Measurements from ENCODE around the gene ITGA6. TPM values are rescaled to one million over a fixed set of nuclear protein-coding genes. Genes with fewer than 3 reads are reported as not detected.
A peak's percentile ranks its signal among the peaks of the same experiment; 100 is the strongest.

ITGA6 gene
- total RNA-seq, 2 experiments from 2014 or later = 46.7 to 47.2 TPM

- POLR2A ChIA-PET = no interaction called here
- no peak overlapping the region for H3K27ac Mint-ChIP-seq
- peak; percentile 45 for DNase-seq
- CTCF ChIA-PET = interaction anchor here (1.4 kb wide), 1 partner anchor 24 kb away, joined by 7 read pairs; no protein-coding TSS in a partner anchor
- peaks cover 4% of the 10 kb centered on the region for H3K9me3 Mint-ChIP-seq
- H3K4me3 Mint-ChIP-seq = no peak overlapping the region
- peaks cover 26% of the 10 kb centered on the region for H3K36me3 Mint-ChIP-seq (ENCODE audit: low read depth)
- H3K27me3 Mint-ChIP-seq = peaks cover 5% of the 10 kb centered on the region
- peaks cover 23% of the 10 kb centered on the region for H3K4me1 Mint-ChIP-seq
These were observed 10.3 kb downstream of the ITGA6 start for GRCh38 chr2:172437419-172438341.

DNA sequence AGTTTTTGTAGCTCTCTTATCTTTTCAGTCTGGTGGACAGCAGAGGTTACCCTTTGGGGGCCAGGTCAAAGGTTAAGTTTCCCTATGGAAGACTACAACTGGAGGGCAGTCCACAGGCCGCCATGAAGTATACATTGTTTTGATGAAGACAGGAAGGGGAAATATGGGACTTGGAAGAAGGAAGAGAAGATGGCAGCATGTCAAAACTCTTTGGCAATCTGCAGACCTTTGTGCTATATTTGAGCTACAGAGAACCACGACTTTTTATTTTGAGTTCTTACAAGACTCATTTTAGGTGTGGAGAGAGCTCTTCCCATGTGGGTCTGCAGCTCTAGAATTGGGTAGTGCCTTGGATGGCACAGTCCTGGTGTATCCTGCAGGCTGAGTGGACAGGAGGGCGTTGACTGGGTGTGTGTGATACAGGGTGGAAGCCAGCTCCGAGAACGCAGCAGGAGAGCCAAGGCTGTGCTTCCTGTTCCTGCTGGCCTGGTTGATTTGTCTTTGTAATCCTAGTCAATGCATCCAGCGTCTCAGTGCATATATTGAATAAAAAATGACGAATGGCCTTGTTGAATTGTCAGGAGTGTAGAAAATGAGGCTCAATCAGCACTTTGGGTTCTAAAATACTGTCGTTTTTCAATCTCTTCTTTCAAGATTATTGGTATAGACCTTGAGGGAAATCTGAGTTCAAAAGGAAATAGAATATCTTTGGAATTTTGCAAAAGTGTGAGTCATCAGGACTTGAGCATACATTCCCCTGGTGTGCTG is 11.5 kb downstream of the ITGA6 start:
- peaks cover 3% of the 10 kb centered on the region for H3K27me3 Mint-ChIP-seq
- H3K36me3 Mint-ChIP-seq (ENCODE audit: low read depth) = peaks cover 27% of the 10 kb centered on the region
- H3K9me3 Mint-ChIP-seq = peaks cover 4% of the 10 kb centered on the region
- no peak for DNase-seq
- peak overlapping the region; percentile 44 for H3K27ac Mint-ChIP-seq
- POLR2A ChIA-PET = no interaction called here
- H3K4me1 Mint-ChIP-seq = peaks cover 32% of the 10 kb centered on the region
- CTCF ChIA-PET = interaction anchor here (1.4 kb wide), 1 partner anchor 23 kb away, joined by 7 read pairs; no protein-coding TSS in a partner anchor
- peak overlapping the region; percentile 40 for H3K4me3 Mint-ChIP-seq

DNA sequence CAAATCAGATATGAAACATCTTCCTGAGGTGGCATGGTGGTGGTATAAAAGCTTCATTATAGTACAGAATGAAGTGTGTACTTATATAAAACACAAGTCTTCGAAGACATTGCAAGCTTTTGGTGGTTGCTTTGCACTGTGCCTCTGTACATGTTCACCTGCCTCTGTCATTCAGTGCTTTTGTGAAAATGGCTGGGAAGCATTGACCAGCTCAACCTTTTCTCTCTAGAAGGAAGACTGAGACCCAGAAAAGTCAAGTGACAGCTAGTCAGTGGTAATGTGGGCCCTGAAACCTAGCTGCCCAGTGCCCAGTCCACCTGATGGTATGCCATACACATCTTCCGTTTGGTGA is 12.1 kb downstream of the ITGA6 start:
- Mint-ChIP-seq H3K27me3 (peaks cover 3% of the 10 kb centered on the region), H3K4me1 (peaks cover 32% of the 10 kb centered on the region), H3K9me3 (peaks cover 4% of the 10 kb centered on the region), H3K36me3 (ENCODE audit: low read depth) (peaks cover 29% of the 10 kb centered on the region), H3K27ac (no peak overlapping the region), H3K4me3 (no peak overlapping the region)
- ChIA-PET POLR2A (interaction anchor here (0.6 kb wide), 1 partner anchor 26 kb away, joined by 4 read pairs; no protein-coding TSS in a partner anchor), CTCF (no interaction called here)
- no peak for DNase-seq

- DNase-seq = no peak
- ChIA-PET POLR2A (interaction anchor here (0.6 kb wide), 1 partner anchor 26 kb away, joined by 4 read pairs; no protein-coding TSS in a partner anchor), CTCF (interaction anchor here (1.3 kb wide), 1 partner anchor 16 kb away, joined by 3 read pairs; no protein-coding TSS in a partner anchor)
- peaks cover 29% of the 10 kb centered on the region for H3K36me3 Mint-ChIP-seq (ENCODE audit: low read depth)
- H3K27ac Mint-ChIP-seq = peak overlapping the region; percentile 32
- peaks cover 4% of the 10 kb centered on the region for H3K9me3 Mint-ChIP-seq
- H3K4me1 Mint-ChIP-seq = peaks cover 32% of the 10 kb centered on the region
- H3K27me3 Mint-ChIP-seq = peaks cover 3% of the 10 kb centered on the region
- H3K4me3 Mint-ChIP-seq = no peak overlapping the region
These were observed 12.5 kb downstream of the ITGA6 start for GRCh38 chr2:172439911-172440310.

- CTCF ChIA-PET = interaction anchor here (1.3 to 4.5 kb wide), 5 partner anchors 8 to 22 kb away, joined by 3 to 36 read pairs (median 8); partner anchors contain the start of gene ITGA6
- peak overlapping the region; percentile 37 for H3K4me3 Mint-ChIP-seq
These were observed 13.4 kb downstream of the ITGA6 start for GRCh38 chr2:172440795-172441194.

GRCh38 chr2:172442072-172442895 is 14.9 kb downstream of the ITGA6 start:
- peak; percentile 32 for DNase-seq
- Mint-ChIP-seq H3K36me3 (ENCODE audit: low read depth) (peaks cover 24% of the 10 kb centered on the region), H3K4me3 (peak overlapping the region; percentile 48), H3K4me1 (peaks cover 43% of the 10 kb centered on the region), H3K27me3 (peaks cover 3% of the 10 kb centered on the region), H3K27ac (peak overlapping the region; percentile 54), H3K9me3 (peaks cover 4% of the 10 kb centered on the region)
- ChIA-PET CTCF (interaction anchor here (0.6 to 4.5 kb wide), 11 partner anchors 8 to 295 kb away, joined by 3 to 36 read pairs (median 5); partner anchors contain the start of gene ITGA6), POLR2A (no interaction called here)

More at GRCh38 chr2:172440795-172441194, 13.4 kb downstream of the ITGA6 start:
- Mint-ChIP-seq H3K36me3 (ENCODE audit: low read depth) (peaks cover 27% of the 10 kb centered on the region), H3K27ac (peak overlapping the region; percentile 80), H3K27me3 (peaks cover 3% of the 10 kb centered on the region), H3K9me3 (peaks cover 4% of the 10 kb centered on the region), H3K4me1 (peaks cover 35% of the 10 kb centered on the region)
- peak; percentile 43 for DNase-seq
- POLR2A ChIA-PET = no interaction called here

DNA sequence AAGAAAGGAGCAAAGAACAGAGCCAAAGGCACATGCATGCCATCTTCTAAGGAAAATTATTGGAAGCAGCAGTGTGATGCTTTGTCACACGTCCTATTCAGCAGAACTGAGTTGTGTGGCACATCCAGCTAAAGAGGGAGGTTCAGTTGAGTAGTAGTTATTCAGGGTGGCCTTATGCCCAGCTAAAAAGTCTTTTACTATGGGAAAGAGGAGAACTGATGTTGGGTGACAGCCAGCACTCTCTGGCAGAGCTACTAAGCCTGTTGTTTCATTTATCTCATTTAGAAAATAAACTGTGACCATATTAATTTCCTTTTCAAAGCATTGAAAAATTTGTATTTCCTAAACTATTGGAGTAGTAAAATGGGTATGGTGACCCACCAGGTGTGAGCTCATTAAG is 18.5 kb downstream of the ITGA6 start:
- H3K4me3 Mint-ChIP-seq = no peak overlapping the region
- peaks cover 62% of the 10 kb centered on the region for H3K4me1 Mint-ChIP-seq
- ChIA-PET CTCF (interaction anchor here (1.3 to 9.0 kb wide), 4 partner anchors 11 to 21 kb away, joined by 3 to 60 read pairs (median 4); no protein-coding TSS in a partner anchor), POLR2A (interaction anchor here (0.6 kb wide), 1 partner anchor 72 kb away, joined by 3 read pairs; no protein-coding TSS in a partner anchor)
- peaks cover 3% of the 10 kb centered on the region for H3K27me3 Mint-ChIP-seq
- no peak overlapping the region for H3K27ac Mint-ChIP-seq
- no peak for DNase-seq
- peaks cover 15% of the 10 kb centered on the region for H3K36me3 Mint-ChIP-seq (ENCODE audit: low read depth)
- no peaks in the 10 kb centered on the region for H3K9me3 Mint-ChIP-seq

- ChIA-PET CTCF (interaction anchor here (1.3 to 9.0 kb wide), 4 partner anchors 11 to 20 kb away, joined by 3 to 60 read pairs (median 4); no protein-coding TSS in a partner anchor), POLR2A (no interaction called here)
- no peaks in the 10 kb centered on the region for H3K9me3 Mint-ChIP-seq
- peak; percentile 21 for DNase-seq
- peaks cover 3% of the 10 kb centered on the region for H3K27me3 Mint-ChIP-seq
- no peak overlapping the region for H3K4me3 Mint-ChIP-seq
- H3K4me1 Mint-ChIP-seq = peaks cover 58% of the 10 kb centered on the region
- H3K27ac Mint-ChIP-seq = no peak overlapping the region
- peaks cover 18% of the 10 kb centered on the region for H3K36me3 Mint-ChIP-seq (ENCODE audit: low read depth)
These were observed 19.2 kb downstream of the ITGA6 start for GRCh38 chr2:172446474-172447063.

- no peaks in the 10 kb centered on the region for H3K9me3 Mint-ChIP-seq
- ChIA-PET CTCF (interaction anchor here (0.5 to 9.0 kb wide), 5 partner anchors 10 to 274 kb away, joined by 3 to 60 read pairs (median 3); no protein-coding TSS in a partner anchor), POLR2A (no interaction called here)
- no peak overlapping the region for H3K27ac Mint-ChIP-seq
- DNase-seq = no peak
- H3K27me3 Mint-ChIP-seq = no peaks in the 10 kb centered on the region
- H3K4me3 Mint-ChIP-seq = no peak overlapping the region
- peaks cover 47% of the 10 kb centered on the region for H3K4me1 Mint-ChIP-seq
- H3K36me3 Mint-ChIP-seq (ENCODE audit: low read depth) = peaks cover 21% of the 10 kb centered on the region
These were observed 20.6 kb downstream of the ITGA6 start for GRCh38 chr2:172447811-172448493.

- POLR2A ChIA-PET = no interaction called here
- DNase-seq = no peak
- CTCF ChIA-PET = interaction anchor here (0.5 to 9.0 kb wide), 4 partner anchors 9 to 274 kb away, joined by 3 to 60 read pairs (median 4); no protein-coding TSS in a partner anchor
- Mint-ChIP-seq H3K27ac (no peak overlapping the region), H3K27me3 (no peaks in the 10 kb centered on the region), H3K4me3 (no peak overlapping the region), H3K36me3 (ENCODE audit: low read depth) (peaks cover 17% of the 10 kb centered on the region), H3K4me1 (peaks cover 42% of the 10 kb centered on the region), H3K9me3 (no peaks in the 10 kb centered on the region)
These were observed 21.3 kb downstream of the ITGA6 start for GRCh38 chr2:172448544-172449267.

Data from activated CD4-positive, alpha-beta T cell treated with anti-CD3 and anti-CD28 coated beads, Interleukin-2, amount 10 ng/mL, durations not matched to agents 7 days and 5 days (primary cell).